KMS-11 (cell line): ENCODE data around the gene ZNF860.

Experiments used
- H2AFZ ChIP-seq: fragments of 200-600 bp; sonication (generic); 2 replicates; pipeline ENCODE4 v1.6.1; 2016; ENCODE audit warnings: antibody characterized with exemption, mixed run types, low read depth
- H3K27ac ChIP-seq: fragments of 200-600 bp; sonication (generic); 2 replicates; pipeline ENCODE4 v1.6.1; 2016; ENCODE audit warnings: mild to moderate bottlenecking, mixed run types
- H3K27me3 ChIP-seq: fragments of 200-600 bp; sonication (generic); 2 replicates; pipeline ENCODE4 v1.6.1; 2017; ENCODE audit warnings: mild to moderate bottlenecking, low read depth, mixed run types, moderate library complexity; ENCODE audit not compliant: insufficient read depth
- H3K36me3 ChIP-seq: fragments of 200-600 bp; sonication (generic); 2 replicates; pipeline ENCODE4 v1.6.1; 2017; ENCODE audit warnings: mild to moderate bottlenecking, mixed run types; ENCODE audit not compliant: insufficient read depth
- H3K4me1 ChIP-seq: fragments of 200-600 bp; sonication (generic); 2 replicates; pipeline ENCODE4 v1.6.1; 2016; ENCODE audit warnings: mild to moderate bottlenecking, low read depth, mixed run types; ENCODE audit not compliant: poor library complexity, severe bottlenecking
- H3K4me2 ChIP-seq: fragments of 200-600 bp; sonication (generic); 2 replicates; pipeline ENCODE4 v1.7.0; 2016; ENCODE audit warnings: mild to moderate bottlenecking, mixed run types
- H3K4me3 ChIP-seq: fragments of 200-600 bp; sonication (generic); IDR thresholded peaks from 2 replicates; pipeline ENCODE4 v1.6.1; 2017; ENCODE audit warnings: low read depth, low read length, mixed read lengths; ENCODE audit not compliant: insufficient read depth
- H3K79me2 ChIP-seq: fragments of 200-600 bp; sonication (generic); 2 replicates; pipeline ENCODE4 v1.6.1; 2016; ENCODE audit warnings: low read depth, mixed run types; ENCODE audit not compliant: insufficient read depth
- H3K9ac ChIP-seq: fragments of 200-600 bp; sonication (generic); 2 replicates; pipeline ENCODE4 v1.6.1; 2016; ENCODE audit warnings: mild to moderate bottlenecking, mixed run types
- H4K20me1 ChIP-seq: fragments of 200-600 bp; sonication (generic); 2 replicates; pipeline ENCODE4 v1.6.1; 2016; ENCODE audit warnings: mild to moderate bottlenecking, mixed run types; ENCODE audit not compliant: insufficient read depth
- TF ChIP-seq, protein P1 (sequence below): fragments of 200-600 bp; sonication (generic); conservative IDR thresholded peaks from 2 replicates; pipeline ENCODE4 v1.6.1; 2017; ENCODE audit warnings: low read depth, mild to moderate bottlenecking, antibody characterized with exemption, low read length, moderate library complexity, mixed read lengths

Gene ZNF860

GRCh38 chr3:31936420-31937060 lies 45.0 kb upstream of the ZNF860 start:
- Histone ChIP-seq H2AFZ (no peak overlapping the region), H4K20me1 (no peaks in the 10 kb centered on the region), H3K4me1 (no peaks in the 10 kb centered on the region), H3K27ac (no peak overlapping the region), H3K27me3 (no peaks in the 10 kb centered on the region), H3K4me2 (no peak overlapping the region), H3K36me3 (no peaks in the 10 kb centered on the region), H3K79me2 (no peaks in the 10 kb centered on the region), H3K9ac (no peak overlapping the region), H3K4me3 (no peak overlapping the region)
- TF ChIP-seq, protein P1, sequence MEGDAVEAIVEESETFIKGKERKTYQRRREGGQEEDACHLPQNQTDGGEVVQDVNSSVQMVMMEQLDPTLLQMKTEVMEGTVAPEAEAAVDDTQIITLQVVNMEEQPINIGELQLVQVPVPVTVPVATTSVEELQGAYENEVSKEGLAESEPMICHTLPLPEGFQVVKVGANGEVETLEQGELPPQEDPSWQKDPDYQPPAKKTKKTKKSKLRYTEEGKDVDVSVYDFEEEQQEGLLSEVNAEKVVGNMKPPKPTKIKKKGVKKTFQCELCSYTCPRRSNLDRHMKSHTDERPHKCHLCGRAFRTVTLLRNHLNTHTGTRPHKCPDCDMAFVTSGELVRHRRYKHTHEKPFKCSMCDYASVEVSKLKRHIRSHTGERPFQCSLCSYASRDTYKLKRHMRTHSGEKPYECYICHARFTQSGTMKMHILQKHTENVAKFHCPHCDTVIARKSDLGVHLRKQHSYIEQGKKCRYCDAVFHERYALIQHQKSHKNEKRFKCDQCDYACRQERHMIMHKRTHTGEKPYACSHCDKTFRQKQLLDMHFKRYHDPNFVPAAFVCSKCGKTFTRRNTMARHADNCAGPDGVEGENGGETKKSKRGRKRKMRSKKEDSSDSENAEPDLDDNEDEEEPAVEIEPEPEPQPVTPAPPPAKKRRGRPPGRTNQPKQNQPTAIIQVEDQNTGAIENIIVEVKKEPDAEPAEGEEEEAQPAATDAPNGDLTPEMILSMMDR: no peak

GRCh38 chr3:31937225-31937624 lies 44.3 kb upstream of the ZNF860 start:
- Histone ChIP-seq H3K9ac (no peak overlapping the region), H3K27me3 (no peaks in the 10 kb centered on the region), H3K36me3 (no peaks in the 10 kb centered on the region), H3K4me3 (no peak overlapping the region), H3K27ac (no peak overlapping the region), H4K20me1 (no peaks in the 10 kb centered on the region), H3K4me2 (no peak overlapping the region), H3K4me1 (no peaks in the 10 kb centered on the region), H2AFZ (no peak overlapping the region), H3K79me2 (no peaks in the 10 kb centered on the region)
- TF ChIP-seq, protein P1: no peak

- H3K27me3 ChIP-seq: no peaks in the 10 kb centered on the region
- H2AFZ ChIP-seq: no peak overlapping the region
- H3K4me3 ChIP-seq: no peak overlapping the region
- H3K27ac ChIP-seq: no peak overlapping the region
- no peak overlapping the region for H3K9ac ChIP-seq
- H4K20me1 ChIP-seq: no peaks in the 10 kb centered on the region
- no peaks in the 10 kb centered on the region for H3K36me3 ChIP-seq
- TF ChIP-seq, protein P1: no peak
- no peaks in the 10 kb centered on the region for H3K79me2 ChIP-seq
- no peaks in the 10 kb centered on the region for H3K4me1 ChIP-seq
- H3K4me2 ChIP-seq: no peak overlapping the region
Measured at GRCh38 chr3:31942446-31942845, 39.1 kb upstream of the ZNF860 start.

DNA sequence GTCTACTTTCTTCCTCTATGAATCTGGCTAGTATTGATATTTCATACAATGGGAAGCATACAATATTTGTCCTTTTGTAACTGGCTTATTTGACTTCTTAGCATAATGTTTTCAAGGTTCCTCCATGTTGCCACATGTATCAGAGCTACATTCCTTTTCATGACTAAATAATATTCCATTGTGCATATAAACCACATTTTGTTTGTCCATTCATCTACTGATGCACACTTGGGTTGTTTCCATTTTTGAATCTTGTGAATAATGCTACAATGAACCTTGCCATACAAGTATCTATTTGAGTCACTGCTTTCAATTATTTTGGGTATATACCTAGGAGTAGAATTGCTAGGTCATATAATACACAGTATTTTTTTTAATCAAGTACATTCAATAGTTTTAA lies 38.5 kb upstream of the ZNF860 start:
- Histone ChIP-seq H4K20me1 (no peaks in the 10 kb centered on the region), H3K27ac (no peak overlapping the region), H3K9ac (no peak overlapping the region), H3K27me3 (no peaks in the 10 kb centered on the region), H3K4me1 (no peaks in the 10 kb centered on the region), H3K36me3 (no peaks in the 10 kb centered on the region), H3K4me2 (no peak overlapping the region), H2AFZ (no peak overlapping the region), H3K79me2 (no peaks in the 10 kb centered on the region), H3K4me3 (no peak overlapping the region)
- TF ChIP-seq, protein P1: no peak
